IPS-20b (cell line): ENCODE measurements around the gene BICC1.

Source experiments
- H3K27ac ChIP-seq: one replicate; pipeline ENCODE4 v1.5.1; 2013; ENCODE audit warnings: low read length
- H3K27me3 ChIP-seq: 2 replicates; pipeline ENCODE4 v1.6.1; 2013; ENCODE audit warnings: mild to moderate bottlenecking, low read length, inconsistent platforms; ENCODE audit not compliant: insufficient read depth
- H3K36me3 ChIP-seq: 2 replicates; pipeline ENCODE4 v1.6.1; 2013; ENCODE audit warnings: low read depth, mild to moderate bottlenecking, inconsistent platforms, low read length, moderate library complexity; ENCODE audit not compliant: insufficient read depth
- H3K4me1 ChIP-seq: 2 replicates; pipeline ENCODE4 v1.6.1; 2013; ENCODE audit warnings: mild to moderate bottlenecking, control low read depth, inconsistent platforms, low read length, moderate library complexity; ENCODE audit not compliant: insufficient read depth
- H3K4me3 ChIP-seq: 2 replicates; pipeline ENCODE4 v1.5.1; 2013; ENCODE audit warnings: mild to moderate bottlenecking, low read length, inconsistent platforms
- H3K9ac ChIP-seq: 2 replicates; pipeline ENCODE4 v1.6.1; 2013; ENCODE audit warnings: low read depth, mild to moderate bottlenecking, inconsistent platforms, low read length, moderate library complexity
- H3K9me3 ChIP-seq: 2 replicates; pipeline ENCODE4 v1.6.1; 2013; ENCODE audit warnings: mild to moderate bottlenecking, low read depth, low read length, inconsistent platforms; ENCODE audit not compliant: insufficient read depth

The BICC1 gene

DNA sequence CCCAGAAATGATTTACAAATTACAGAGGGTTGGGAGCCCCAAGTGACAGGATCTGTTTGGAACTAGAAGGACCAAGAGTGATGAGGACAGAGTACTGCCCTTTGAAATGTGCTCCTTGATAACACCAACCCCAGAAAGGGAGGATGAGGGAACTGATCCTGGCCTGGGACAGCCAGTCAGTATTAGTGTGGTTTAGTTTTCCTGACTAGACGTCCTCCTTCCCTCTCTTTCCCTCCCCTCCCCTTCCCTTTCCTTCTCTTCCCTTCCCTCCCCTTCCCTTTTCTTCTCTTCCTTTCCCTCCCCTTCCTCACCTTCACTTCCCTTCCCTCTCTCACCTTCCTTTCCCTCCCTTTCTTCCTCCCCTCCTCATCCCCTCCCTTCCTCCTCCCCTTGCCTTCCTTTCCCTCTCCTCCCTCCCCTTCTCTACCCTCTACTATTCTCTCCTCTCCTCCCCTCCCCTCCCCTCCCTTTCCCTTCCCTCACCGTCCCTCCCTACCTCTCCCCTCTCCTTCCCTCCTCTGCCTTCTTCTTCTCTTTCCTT, 31.0 kb upstream of the BICC1 start:
- H3K27ac ChIP-seq = no peak overlapping the region
- H3K9me3 ChIP-seq = no peaks in the 10 kb centered on the region
- H3K9ac ChIP-seq = no peak overlapping the region
- no peaks in the 10 kb centered on the region for H3K27me3 ChIP-seq
- peaks cover 10% of the 10 kb centered on the region for H3K4me1 ChIP-seq
- H3K4me3 ChIP-seq = no peak overlapping the region
- no peaks in the 10 kb centered on the region for H3K36me3 ChIP-seq

- Histone ChIP-seq H3K27me3 (no peaks in the 10 kb centered on the region), H3K4me1 (peaks cover 3% of the 10 kb centered on the region; the same call in 1 of the 2 replicates), H3K9ac (no peak overlapping the region), H3K4me3 (no peak overlapping the region), H3K36me3 (no peaks in the 10 kb centered on the region), H3K9me3 (no peaks in the 10 kb centered on the region), H3K27ac (no peak overlapping the region)
Observed at GRCh38 chr10:58486821-58487220, 25.9 kb upstream of the BICC1 start.

DNA sequence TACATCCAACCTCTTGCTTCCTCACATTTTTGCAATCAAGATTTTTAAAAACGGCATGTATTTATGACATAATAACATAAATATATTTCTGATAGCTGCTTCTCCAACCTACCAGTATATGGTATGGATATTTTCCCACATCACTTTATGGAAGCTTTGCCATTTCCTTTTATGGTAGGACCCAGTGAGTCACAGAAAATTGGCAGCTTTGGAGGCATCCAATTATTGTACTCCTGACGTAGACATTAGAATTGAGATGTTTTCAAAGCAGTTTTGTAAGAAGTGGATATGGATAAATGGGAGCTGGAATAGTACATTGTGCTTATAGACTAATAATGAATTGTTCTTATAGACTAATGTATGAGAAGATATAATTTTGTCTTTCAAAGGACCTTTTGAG, 23.8 kb upstream of the BICC1 start:
- no peak overlapping the region for H3K9ac ChIP-seq
- no peaks in the 10 kb centered on the region for H3K4me1 ChIP-seq
- H3K9me3 ChIP-seq = no peaks in the 10 kb centered on the region
- H3K4me3 ChIP-seq = no peak overlapping the region
- no peaks in the 10 kb centered on the region for H3K27me3 ChIP-seq
- H3K27ac ChIP-seq = no peak overlapping the region
- no peaks in the 10 kb centered on the region for H3K36me3 ChIP-seq

GRCh38 chr10:58502956-58503355, 9.7 kb upstream of the BICC1 start:
- Histone ChIP-seq H3K4me1 (no peaks in the 10 kb centered on the region), H3K27me3 (no peaks in the 10 kb centered on the region), H3K36me3 (no peaks in the 10 kb centered on the region), H3K9me3 (no peaks in the 10 kb centered on the region), H3K27ac (no peak overlapping the region), H3K4me3 (no peak overlapping the region), H3K9ac (no peak overlapping the region)

GRCh38 chr10:58508316-58508715, 4.4 kb upstream of the BICC1 start:
- peaks cover 4% of the 10 kb centered on the region; the same call in 1 of the 2 replicates for H3K4me1 ChIP-seq
- H3K9me3 ChIP-seq = no peaks in the 10 kb centered on the region
- H3K27me3 ChIP-seq = peaks cover 29% of the 10 kb centered on the region
- no peak overlapping the region for H3K4me3 ChIP-seq
- H3K9ac ChIP-seq = no peak overlapping the region
- no peak overlapping the region for H3K27ac ChIP-seq
- no peaks in the 10 kb centered on the region for H3K36me3 ChIP-seq

- peaks cover 53% of the 10 kb centered on the region for H3K27me3 ChIP-seq
- peak overlapping the region; percentile 29; the same call in 1 of the 2 replicates for H3K9ac ChIP-seq
- H3K9me3 ChIP-seq = no peaks in the 10 kb centered on the region
- H3K27ac ChIP-seq = no peak overlapping the region
- H3K4me1 ChIP-seq = peaks cover 9% of the 10 kb centered on the region
- no peaks in the 10 kb centered on the region for H3K36me3 ChIP-seq
- H3K4me3 ChIP-seq = peak overlapping the region; percentile 85
Observed at GRCh38 chr10:58511765-58512490, 744 bp upstream of the BICC1 start.

- Histone ChIP-seq H3K4me3 (peak overlapping the region; percentile 82), H3K9ac (peak overlapping the region; percentile 56; the same call in 1 of the 2 replicates), H3K36me3 (no peaks in the 10 kb centered on the region), H3K27ac (no peak overlapping the region), H3K9me3 (no peaks in the 10 kb centered on the region), H3K27me3 (peaks cover 53% of the 10 kb centered on the region), H3K4me1 (peaks cover 9% of the 10 kb centered on the region)
Observed at GRCh38 chr10:58513188-58514110, 777 bp downstream of the BICC1 start.

DNA sequence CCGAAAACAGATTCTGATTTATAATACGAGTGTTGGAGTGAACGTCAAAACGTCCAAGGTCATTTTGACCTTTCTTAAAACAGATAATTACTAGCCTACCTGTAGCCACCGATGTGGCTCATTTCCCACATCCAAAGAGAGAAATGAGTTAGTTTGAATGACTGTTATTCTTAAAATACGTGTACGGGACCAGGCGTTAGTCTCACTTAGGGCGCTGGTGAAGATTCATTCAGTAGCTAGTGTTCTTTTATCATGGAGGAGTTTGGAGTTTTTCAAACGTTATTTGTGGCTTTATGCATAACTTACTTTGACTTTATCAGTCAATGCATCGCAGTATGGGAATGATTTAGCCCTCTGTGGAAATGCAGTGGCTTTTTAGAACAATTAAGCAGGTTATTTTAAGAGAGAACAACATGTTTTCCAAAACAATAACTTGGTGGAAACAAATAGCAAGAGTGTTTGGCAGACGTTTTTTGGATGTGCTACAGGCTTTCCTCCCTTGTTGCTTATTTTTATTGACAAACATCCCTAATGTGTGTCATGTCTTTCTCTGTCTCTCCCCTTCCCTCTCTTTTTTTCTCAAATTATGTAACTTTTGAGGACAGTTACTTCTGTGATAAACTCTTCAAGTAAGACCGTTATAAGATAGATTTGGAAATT, 1.6 kb downstream of the BICC1 start:
- Histone ChIP-seq H3K9ac (no peak overlapping the region), H3K4me1 (peaks cover 9% of the 10 kb centered on the region), H3K27ac (no peak overlapping the region), H3K36me3 (no peaks in the 10 kb centered on the region), H3K9me3 (no peaks in the 10 kb centered on the region), H3K27me3 (peaks cover 53% of the 10 kb centered on the region), H3K4me3 (0 out of 2 replicates have a peak overlapping the region, but pooled peaks have one; percentile 82)

GRCh38 chr10:58515291-58515941, 2.7 kb downstream of the BICC1 start:
- Histone ChIP-seq H3K9me3 (no peaks in the 10 kb centered on the region), H3K4me1 (peaks cover 9% of the 10 kb centered on the region), H3K27me3 (peaks cover 50% of the 10 kb centered on the region), H3K27ac (no peak overlapping the region), H3K36me3 (no peaks in the 10 kb centered on the region), H3K4me3 (no peak overlapping the region), H3K9ac (no peak overlapping the region)

GRCh38 chr10:58516119-58516518, 3.4 kb downstream of the BICC1 start:
- Histone ChIP-seq H3K4me1 (peaks cover 9% of the 10 kb centered on the region), H3K27me3 (peaks cover 43% of the 10 kb centered on the region), H3K9ac (no peak overlapping the region), H3K4me3 (no peak overlapping the region), H3K27ac (no peak overlapping the region), H3K9me3 (no peaks in the 10 kb centered on the region), H3K36me3 (no peaks in the 10 kb centered on the region)

GRCh38 chr10:58516671-58517070, 4.0 kb downstream of the BICC1 start:
- H3K27me3 ChIP-seq = peaks cover 38% of the 10 kb centered on the region
- H3K9ac ChIP-seq = no peak overlapping the region
- peaks cover 9% of the 10 kb centered on the region for H3K4me1 ChIP-seq
- no peaks in the 10 kb centered on the region for H3K9me3 ChIP-seq
- no peak overlapping the region for H3K4me3 ChIP-seq
- H3K36me3 ChIP-seq = no peaks in the 10 kb centered on the region
- H3K27ac ChIP-seq = no peak overlapping the region
